Gastrocnemius medialis (tissue), 4 donors: Measurements from ENCODE around the gene KIT. TPM values are rescaled to one million over a fixed set of nuclear protein-coding genes. Genes with fewer than 3 reads are reported as not detected.

ENCODE experiments used
- ATAC-seq, 2 donors: fragments of 150-250 bp; one replicate each; pipeline ENCODE4 v1.9.1; 2016
- DNase-seq, 2 donors: peaks; one replicate each; pipeline ENCODE4 v3.0.0-alpha.2; 2019
- H3K27ac ChIP-seq, 4 donors: fragments of 200-600 bp; sonication (generic); 1 replicate in 1 of 4; 2 replicates in 3 of 4; pipeline ENCODE4 v1.5.1; 2016 to 2018; ENCODE audit warnings: mild to moderate bottlenecking in 2 of 4, moderate library complexity in 1 of 4
- H3K27me3 ChIP-seq, 3 donors: fragments of 200-600 bp; sonication (generic) in 2 of 3; 1 replicate in 1 of 3; 2 replicates in 2 of 3; pipeline versions ENCODE4 v1.5.1 to v1.6.0; 2016 to 2019; ENCODE audit warnings: mild to moderate bottlenecking in 1 of 3, moderate library complexity in 1 of 3
- H3K36me3 ChIP-seq, 2 donors: fragments of 200-600 bp; sonication (generic) in 1 of 2; one replicate each; pipeline ENCODE4 v1.5.1; 2017 to 2018
- H3K4me1 ChIP-seq, 2 donors: fragments of 200-600 bp; sonication (generic) in 1 of 2; one replicate each; pipeline ENCODE4 v1.5.1; 2016 to 2017; ENCODE audit warnings: mild to moderate bottlenecking in 2 of 2
- H3K4me3 ChIP-seq, 4 donors: fragments of 200-600 bp; sonication (generic) in 3 of 4; 1 replicate in 1 of 4; 2 replicates in 3 of 4; pipeline ENCODE4 v1.5.1; 2016 to 2019; ENCODE audit warnings: mild to moderate bottlenecking in 2 of 4
- H3K9me3 ChIP-seq, 3 donors: fragments of 200-600 bp; sonication (generic) in 2 of 3; 1 replicate in 1 of 3; 2 replicates in 2 of 3; pipeline ENCODE4 v1.5.1; 2016 to 2019
- CTCF ChIP-seq, 5 experiments: fragments of 450-650 bp in 3 of 5; fragments of 200-600 bp in 2 of 5; sonication (generic) in 2 of 5; IDR thresholded peaks in 4 of 5; conservative IDR thresholded peaks in 1 of 5; 1 replicate in 4 of 5; 2 replicates in 1 of 5; pipeline ENCODE4 v1.5.1; 2016 to 2019; ENCODE audit warnings: antibody characterized with exemption in 5 of 5, mild to moderate bottlenecking in 3 of 5, moderate library complexity in 3 of 5
- POLR2A ChIP-seq, 2 donors: fragments of 450-650 bp; IDR thresholded peaks; one replicate each; pipeline ENCODE4 v1.6.1; 2017; ENCODE audit warnings: antibody characterized with exemption in 2 of 2, mild to moderate bottlenecking in 2 of 2, moderate library complexity in 2 of 2
- in situ Hi-C, 4 donors: fragments of 200-750 bp; cut with MboI; loops; one replicate each; pipeline versions ENCODE4 v1.15.0 to v1.8.0; 2017; ENCODE audit warnings: low sequenced_read_pairs in 4 of 4
- intact Hi-C: fragments of 100-400 bp; cut with DNase I; formaldehyde crosslinking; loops from one replicate; pipeline ENCODE4 v1.15.1; 2023; ENCODE audit warnings: low total_unique reads
- total RNA-seq, 4 donors: library from RNA; depleted of rRNA; stranded (reverse); fragments of >200 nt; gene quantifications; one replicate each; pipeline versions ENCODE4 v1.1.0 to v1.2.3, GENCODE V29; 2016

The KIT gene
- total RNA-seq, 4 donors from 2014 or later, result 0.62 to 2.9 (median 1.9) TPM

- no peak for TF ChIP-seq CTCF (IDR thresholded peaks at IDR 0.05 in 4 of 5, conservative IDR thresholded peaks at IDR 0.05 in 1 of 5)
- TF ChIP-seq POLR2A (IDR thresholded peaks at IDR 0.05), result no peak
- DNase-seq, result no peak
- intact Hi-C loops (no loop called here), in situ Hi-C loops (no loop called here)
- Histone ChIP-seq H3K27me3 (no peaks in the 10 kb centered on the region), H3K4me3 (no peak overlapping the region), H3K27ac (no peak overlapping the region), H3K4me1 (no peaks in the 10 kb centered on the region), H3K9me3 (no peaks in the 10 kb centered on the region), H3K36me3 (no peaks in the 10 kb centered on the region)
- ATAC-seq, result no peak
Measured at GRCh38 chr4:54723820-54724219, 66.1 kb downstream of the KIT start.

GRCh38 chr4:54726907-54727306 is 69.2 kb downstream of the KIT start:
- no peak overlapping the region for H3K27ac ChIP-seq
- DNase-seq (no peak), ATAC-seq (no peak)
- no peak overlapping the region for H3K4me3 ChIP-seq
- no peaks in the 10 kb centered on the region for H3K36me3 ChIP-seq
- intact Hi-C loops, result no loop called here
- TF ChIP-seq POLR2A (IDR thresholded peaks at IDR 0.05), result no peak
- TF ChIP-seq CTCF (IDR thresholded peaks at IDR 0.05 in 4 of 5, conservative IDR thresholded peaks at IDR 0.05 in 1 of 5), result no peak
- H3K4me1 ChIP-seq, result no peaks in the 10 kb centered on the region
- in situ Hi-C loops, result no loop called here
- no peaks in the 10 kb centered on the region for H3K9me3 ChIP-seq
- no peaks in the 10 kb centered on the region for H3K27me3 ChIP-seq

DNA sequence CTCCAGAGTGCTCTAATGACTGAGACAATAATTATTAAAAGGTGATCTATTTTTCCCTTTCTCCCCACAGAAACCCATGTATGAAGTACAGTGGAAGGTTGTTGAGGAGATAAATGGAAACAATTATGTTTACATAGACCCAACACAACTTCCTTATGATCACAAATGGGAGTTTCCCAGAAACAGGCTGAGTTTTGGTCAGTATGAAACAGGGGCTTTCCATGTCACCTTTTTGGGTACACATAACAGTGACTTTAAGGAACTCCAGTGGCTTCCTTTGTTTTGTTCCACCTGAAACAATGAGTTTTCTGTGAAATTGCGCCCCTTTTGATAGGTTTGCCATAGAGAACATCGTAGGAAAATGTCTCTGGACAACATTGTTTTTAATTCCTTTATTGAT is 69.6 kb downstream of the KIT start:
- no peaks in the 10 kb centered on the region for H3K9me3 ChIP-seq
- H3K4me1 ChIP-seq, result no peaks in the 10 kb centered on the region
- intact Hi-C loops, result no loop called here
- TF ChIP-seq POLR2A (IDR thresholded peaks at IDR 0.05), result no peak
- TF ChIP-seq CTCF (IDR thresholded peaks at IDR 0.05 in 4 of 5, conservative IDR thresholded peaks at IDR 0.05 in 1 of 5), result no peak
- no peaks in the 10 kb centered on the region for H3K27me3 ChIP-seq
- no peaks in the 10 kb centered on the region for H3K36me3 ChIP-seq
- H3K4me3 ChIP-seq, result no peak overlapping the region
- in situ Hi-C loops, result no loop called here
- no peak overlapping the region for H3K27ac ChIP-seq
- DNase-seq (no peak), ATAC-seq (no peak)

DNA sequence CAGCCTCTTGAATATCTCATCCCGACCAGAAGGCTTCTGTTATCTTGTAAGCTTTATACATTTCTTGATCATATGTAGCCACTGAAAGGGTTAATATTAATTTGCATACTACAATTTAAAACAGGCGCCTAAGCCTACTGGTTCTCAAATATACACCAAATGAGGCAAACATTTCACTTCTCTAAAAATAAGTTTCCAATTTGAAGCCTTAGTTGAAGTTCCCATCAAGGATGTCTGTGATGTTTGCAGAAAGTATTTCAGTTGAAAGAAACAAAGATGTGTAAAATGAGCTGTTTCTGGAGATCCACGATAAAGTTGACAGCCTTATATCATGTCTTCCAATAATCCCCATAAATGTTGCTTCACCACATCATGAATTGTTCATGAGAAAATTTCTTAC is 70.6 kb downstream of the KIT start:
- no peaks in the 10 kb centered on the region for H3K4me1 ChIP-seq
- intact Hi-C loops (no loop called here), in situ Hi-C loops (no loop called here)
- DNase-seq (no peak), ATAC-seq (no peak)
- H3K9me3 ChIP-seq, result no peaks in the 10 kb centered on the region
- H3K4me3 ChIP-seq, result no peak overlapping the region
- no peak for TF ChIP-seq POLR2A (IDR thresholded peaks at IDR 0.05)
- no peak for TF ChIP-seq CTCF (IDR thresholded peaks at IDR 0.05 in 4 of 5, conservative IDR thresholded peaks at IDR 0.05 in 1 of 5)
- no peak overlapping the region for H3K27ac ChIP-seq
- H3K36me3 ChIP-seq, result no peaks in the 10 kb centered on the region
- no peaks in the 10 kb centered on the region for H3K27me3 ChIP-seq

- Histone ChIP-seq H3K27me3 (no peaks in the 10 kb centered on the region), H3K36me3 (no peaks in the 10 kb centered on the region), H3K4me1 (no peaks in the 10 kb centered on the region), H3K27ac (no peak overlapping the region), H3K9me3 (no peaks in the 10 kb centered on the region), H3K4me3 (no peak overlapping the region)
- intact Hi-C loops, result no loop called here
- TF ChIP-seq CTCF (IDR thresholded peaks at IDR 0.05 in 4 of 5, conservative IDR thresholded peaks at IDR 0.05 in 1 of 5) (no peak), POLR2A (IDR thresholded peaks at IDR 0.05) (no peak)
- ATAC-seq (no peak), DNase-seq (no peak)
- in situ Hi-C loops, result no loop called here
Measured at GRCh38 chr4:54729256-54729655, 71.5 kb downstream of the KIT start.
